Activated CD4-positive, alpha-beta T cell treated with anti-CD3 and anti-CD28 coated beads for 36 hours (primary cell): ENCODE measurements around the gene FILIP1L. TPM values are rescaled to one million over a fixed set of nuclear protein-coding genes. Genes with fewer than 3 reads are reported as not detected.

Experiments used
- ATAC-seq: fragments of 200-7000 bp; cut with Tn5 transposase; one replicate; pipeline ENCODE4 v1.10.0; 2021; ENCODE audit warnings: mild to moderate bottlenecking, moderate library complexity
- CTCF ChIA-PET: fragments of 350-600 bp; sonication (Branson Sonifier 250); formaldehyde crosslinking; loops from one replicate; lab custom pipeline; 2021; ENCODE audit warnings: antibody characterized with exemption; lab: Charles Lee
- POLR2A ChIA-PET: fragments of 350-600 bp; sonication (Branson Sonifier 250); formaldehyde crosslinking; loops from one replicate; lab custom pipeline; 2021; ENCODE audit warnings: antibody characterized with exemption, inconsistent platforms; lab: Charles Lee
- DNase-seq: peaks from one replicate; pipeline ENCODE4 v3.0.0-alpha.2; 2020
- H3K27ac Mint-ChIP-seq: one replicate; pipeline ENCODE4 v1.8.0; 2021; ENCODE audit warnings: mixed read lengths
- H3K27me3 Mint-ChIP-seq: one replicate; pipeline ENCODE4 v1.8.0; 2021; ENCODE audit warnings: mixed read lengths
- H3K36me3 Mint-ChIP-seq: one replicate; pipeline ENCODE4 v1.8.0; 2021; ENCODE audit warnings: low read depth, mixed read lengths
- H3K4me1 Mint-ChIP-seq: one replicate; pipeline ENCODE4 v1.8.0; 2021; ENCODE audit warnings: mixed read lengths
- H3K4me3 Mint-ChIP-seq: one replicate; pipeline ENCODE4 v1.8.0; 2021; ENCODE audit warnings: mild to moderate bottlenecking, moderate library complexity, mixed read lengths
- H3K9me3 Mint-ChIP-seq: one replicate; pipeline ENCODE4 v1.8.0; 2021; ENCODE audit warnings: low read depth, mixed read lengths
- intact Hi-C, 2 experiments: fragments of 100-400 bp; cut with DNase I in 1 of 2; cut with micrococcal nuclease in 1 of 2; formaldehyde crosslinking; loops; one replicate each; pipeline versions ENCODE4 v1.14.2 to v1.15.1; 2022 to 2024; cut with DNase I, micrococcal nuclease
- total RNA-seq, 2 experiments: library from RNA; stranded (reverse); gene quantifications; one replicate each; pipeline ENCODE4 v1.2.3, GENCODE V29; 2021

The FILIP1L gene
- total RNA-seq, 2 experiments from 2014 or later = 0.11 TPM; not detected in 1

GRCh38 chr3:99817437-99818240 lies 296.7 kb downstream of the FILIP1L start, which contains the start of gene CMSS1:
CMSS1 (plus strand) TSS chr3:99817862.
- peak; percentile 92 for ATAC-seq
- CTCF ChIA-PET = interaction anchor here (0.6 to 2.3 kb wide), 6 partner anchors 9 to 50 kb away, joined by 3 to 11 read pairs (median 6); no protein-coding TSS in a partner anchor
- H3K27me3 Mint-ChIP-seq = no peaks in the 10 kb centered on the region
- H3K27ac Mint-ChIP-seq = peak within 1 kb of the TSS; percentile 97
- H3K4me1 Mint-ChIP-seq = peaks cover 42% of the 10 kb centered on the region
- DNase-seq = peak; percentile 98
- POLR2A ChIA-PET = interaction anchor here (0.6 to 0.9 kb wide), 3 partner anchors 41 to 916 kb away, joined by 3 to 9 read pairs (median 3); partner anchors contain the start of gene DCBLD2
- H3K9me3 Mint-ChIP-seq = no peaks in the 10 kb centered on the region
- H3K4me3 Mint-ChIP-seq = peak within 1 kb of the TSS; percentile 85
- intact Hi-C loops = loop anchor here (1.0 to 10.0 kb wide), 12 partner anchors 45 to 1995 kb away; partner anchors contain the start of genes CLDND1 (in 2 of the 2), DCBLD2 (in 2 of the 2), LNP1 (in 2 of the 2) and TBC1D23 (in 2 of the 2)
- peaks cover 17% of the 10 kb centered on the region for H3K36me3 Mint-ChIP-seq

DNA sequence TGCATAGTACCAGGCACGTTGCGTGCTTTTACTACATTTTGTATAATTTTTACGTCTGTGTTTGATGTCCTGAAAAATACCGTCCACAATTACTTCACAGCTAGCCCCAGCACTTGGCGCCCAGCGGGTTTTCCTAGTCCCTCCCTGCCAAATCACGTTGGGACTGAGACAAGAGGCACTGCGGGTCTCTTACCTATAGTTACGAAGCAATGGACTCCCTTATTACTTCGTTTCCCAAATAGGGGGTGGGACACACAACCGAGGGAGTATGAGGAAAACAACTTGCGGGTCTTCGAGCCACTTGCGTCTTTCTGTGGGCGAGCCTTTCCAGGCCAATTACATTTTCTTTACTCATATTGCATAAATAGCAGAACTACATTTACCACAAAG lies 297.3 kb downstream of the FILIP1L start:
- peak overlapping the region; percentile 85 for H3K4me3 Mint-ChIP-seq
- H3K27me3 Mint-ChIP-seq = no peaks in the 10 kb centered on the region
- H3K4me1 Mint-ChIP-seq = peaks cover 42% of the 10 kb centered on the region
- intact Hi-C loops = loop anchor here (1.0 to 10.0 kb wide), 9 partner anchors 443 to 1995 kb away; partner anchors contain the start of genes CLDND1 (in 2 of the 2), DCBLD2 (in 2 of the 2), LNP1 (in 2 of the 2) and TBC1D23 (in 2 of the 2)
- peaks cover 17% of the 10 kb centered on the region for H3K36me3 Mint-ChIP-seq
- H3K9me3 Mint-ChIP-seq = no peaks in the 10 kb centered on the region
- DNase-seq = peak; percentile 24
- ChIA-PET CTCF (interaction anchor here (1.0 to 2.3 kb wide), 4 partner anchors 8 to 51 kb away, joined by 3 to 10 read pairs (median 6); no protein-coding TSS in a partner anchor), POLR2A (interaction anchor here (0.6 kb wide), 1 partner anchor 453 kb away, joined by 3 read pairs; no protein-coding TSS in a partner anchor)
- ATAC-seq = no peak
- peak overlapping the region; percentile 97 for H3K27ac Mint-ChIP-seq

GRCh38 chr3:99810403-99810802 lies 303.9 kb downstream of the FILIP1L start:
- Mint-ChIP-seq H3K9me3 (peaks cover 5% of the 10 kb centered on the region), H3K27ac (no peak overlapping the region), H3K4me1 (no peaks in the 10 kb centered on the region), H3K36me3 (peaks cover 5% of the 10 kb centered on the region), H3K4me3 (no peak overlapping the region), H3K27me3 (no peaks in the 10 kb centered on the region)
- intact Hi-C loops = loop anchor here in 1 of 2 experiments (10.0 kb wide), 2 partner anchors 684 to 1216 kb away; partner anchors contain the start of genes CPOX and TMEM45A
- ChIA-PET CTCF (no interaction called here), POLR2A (no interaction called here)
- no peak for DNase-seq
- no peak for ATAC-seq

DNA sequence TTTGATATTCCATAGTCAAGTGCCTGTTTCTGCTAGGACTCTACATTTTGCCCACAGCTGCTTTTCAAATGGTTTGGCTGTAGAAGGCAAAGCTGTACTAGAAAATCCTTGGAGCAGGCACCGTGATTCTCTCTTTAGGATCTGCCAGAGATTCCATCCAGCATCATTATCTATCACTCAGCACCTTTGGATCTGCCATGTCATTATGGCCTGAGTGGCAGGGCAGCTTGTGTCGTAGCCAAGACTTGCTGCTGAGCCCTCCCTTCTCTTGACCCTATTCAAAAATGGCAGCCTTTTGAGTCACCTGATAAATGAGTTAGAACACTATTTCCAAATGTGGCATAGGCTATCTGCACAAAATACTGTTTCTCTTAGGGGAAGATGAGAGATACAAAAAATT lies 304.7 kb downstream of the FILIP1L start:
- H3K9me3 Mint-ChIP-seq = peaks cover 8% of the 10 kb centered on the region
- CTCF ChIA-PET = interaction anchor here (1.1 to 2.8 kb wide), 2 partner anchors 8 to 992 kb away, joined by 3 to 10 read pairs; partner anchors contain the start of gene CMSS1
- intact Hi-C loops = loop anchor here in 1 of 2 experiments (5.0 kb wide), 2 partner anchors 787 to 992 kb away; no protein-coding TSS in a partner anchor

DNA sequence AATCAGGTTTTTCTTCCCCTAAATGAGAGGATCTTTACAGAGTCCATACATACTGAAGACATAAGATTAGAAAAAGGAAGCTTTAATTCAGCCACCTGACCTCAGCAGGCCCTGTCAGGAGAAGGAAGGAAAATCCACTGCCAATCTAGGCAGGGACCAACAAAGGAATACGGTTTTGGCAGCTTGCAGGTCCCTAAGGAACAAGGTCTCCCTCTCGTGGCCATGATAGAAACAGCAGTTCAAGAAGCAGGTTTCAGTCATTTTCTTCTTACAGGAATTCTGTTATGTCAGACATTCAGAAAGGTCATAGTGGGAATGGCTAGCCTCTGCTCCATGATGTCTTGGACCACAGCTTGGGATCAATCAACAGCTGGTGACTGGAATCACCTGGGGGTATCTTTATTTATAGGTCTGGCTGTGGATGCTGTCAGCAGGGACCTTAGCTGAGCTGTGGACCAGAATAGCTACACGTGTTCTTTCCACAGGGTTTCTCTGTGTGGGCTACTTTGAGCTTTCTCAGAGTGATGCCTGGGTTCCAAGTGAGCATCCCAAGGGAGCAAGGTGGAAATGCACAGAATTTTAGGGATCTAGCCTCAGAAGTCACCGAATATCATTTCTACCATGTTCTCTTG lies 306.0 kb downstream of the FILIP1L start:
- ATAC-seq (no peak), DNase-seq (peak; percentile 51)
- POLR2A ChIA-PET = interaction anchor here (0.5 kb wide), 1 partner anchor 382 kb away, joined by 4 read pairs; no protein-coding TSS in a partner anchor

More for the DNA sequence above, 304.7 kb downstream of the FILIP1L start:
- no peak overlapping the region for H3K4me3 Mint-ChIP-seq
- no peak for ATAC-seq
- no peak for DNase-seq
- H3K36me3 Mint-ChIP-seq = peaks cover 6% of the 10 kb centered on the region
- no peaks in the 10 kb centered on the region for H3K4me1 Mint-ChIP-seq
- H3K27ac Mint-ChIP-seq = no peak overlapping the region
- POLR2A ChIA-PET = no interaction called here
- H3K27me3 Mint-ChIP-seq = no peaks in the 10 kb centered on the region

GRCh38 chr3:99805160-99805559 lies 309.1 kb downstream of the FILIP1L start:
- CTCF ChIA-PET = no interaction called here
- DNase-seq = no peak

More for the DNA sequence above, 306.0 kb downstream of the FILIP1L start:
- Mint-ChIP-seq H3K27ac (no peak overlapping the region), H3K27me3 (no peaks in the 10 kb centered on the region), H3K36me3 (peaks cover 12% of the 10 kb centered on the region), H3K9me3 (peaks cover 12% of the 10 kb centered on the region), H3K4me3 (no peak overlapping the region), H3K4me1 (no peaks in the 10 kb centered on the region)
- CTCF ChIA-PET = interaction anchor here (0.6 to 2.8 kb wide), 13 partner anchors 9 to 501 kb away, joined by 3 to 10 read pairs (median 4); partner anchors contain the start of gene CMSS1
- intact Hi-C loops = loop anchor here in 1 of 2 experiments (5.0 kb wide), 2 partner anchors 786 to 991 kb away; no protein-coding TSS in a partner anchor

DNA sequence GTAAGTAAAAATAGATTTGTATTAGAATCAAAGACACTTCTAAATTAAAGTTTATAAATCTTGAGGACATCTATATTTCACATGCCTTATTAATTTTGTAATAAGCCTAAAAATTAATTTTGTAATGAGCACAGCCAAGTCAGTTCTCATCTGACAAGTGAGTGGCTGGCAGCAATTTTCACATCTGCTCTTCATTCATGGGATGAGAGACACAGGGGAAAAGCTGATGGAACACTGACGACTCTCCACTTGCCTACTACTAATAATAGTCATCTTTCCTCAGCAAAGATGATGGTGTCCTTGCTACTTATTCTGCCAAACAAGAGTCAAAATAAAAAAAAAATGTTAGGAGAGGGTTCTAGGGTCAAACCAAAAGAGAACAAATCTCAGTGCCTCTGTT lies 311.0 kb downstream of the FILIP1L start:
- Mint-ChIP-seq H3K4me1 (no peaks in the 10 kb centered on the region), H3K36me3 (peaks cover 13% of the 10 kb centered on the region), H3K9me3 (peaks cover 14% of the 10 kb centered on the region), H3K27me3 (no peaks in the 10 kb centered on the region), H3K4me3 (no peak overlapping the region), H3K27ac (no peak overlapping the region)
- intact Hi-C loops = no loop called here
- CTCF ChIA-PET = interaction anchor here (0.8 kb wide), 1 partner anchor 24 kb away, joined by 3 read pairs; no protein-coding TSS in a partner anchor
- DNase-seq = no peak
- POLR2A ChIA-PET = no interaction called here
- no peak for ATAC-seq

More at GRCh38 chr3:99805160-99805559, 309.1 kb downstream of the FILIP1L start:
- Mint-ChIP-seq H3K9me3 (peaks cover 14% of the 10 kb centered on the region), H3K4me3 (no peak overlapping the region), H3K27me3 (no peaks in the 10 kb centered on the region), H3K36me3 (peaks cover 13% of the 10 kb centered on the region), H3K4me1 (no peaks in the 10 kb centered on the region), H3K27ac (no peak overlapping the region)
- ATAC-seq = no peak
- POLR2A ChIA-PET = no interaction called here
- intact Hi-C loops = loop anchor here in 1 of 2 experiments (5.0 kb wide), 2 partner anchors 783 to 988 kb away; no protein-coding TSS in a partner anchor

- DNase-seq (no peak), ATAC-seq (no peak)
- Mint-ChIP-seq H3K4me1 (no peaks in the 10 kb centered on the region), H3K27ac (no peak overlapping the region), H3K36me3 (peaks cover 6% of the 10 kb centered on the region), H3K4me3 (no peak overlapping the region), H3K27me3 (no peaks in the 10 kb centered on the region), H3K9me3 (peaks cover 5% of the 10 kb centered on the region)
- ChIA-PET CTCF (interaction anchor here (1.4 kb wide), 1 partner anchor 9 kb away, joined by 4 read pairs; no protein-coding TSS in a partner anchor), POLR2A (no interaction called here)
- intact Hi-C loops = no loop called here
Observed at GRCh38 chr3:99799422-99799821, 314.9 kb downstream of the FILIP1L start.

GRCh38 chr3:99795573-99795972 lies 318.7 kb downstream of the FILIP1L start:
- ChIA-PET CTCF (interaction anchor here (0.7 kb wide), 1 partner anchor 75 kb away, joined by 3 read pairs; no protein-coding TSS in a partner anchor), POLR2A (no interaction called here)
- no peaks in the 10 kb centered on the region for H3K4me1 Mint-ChIP-seq
- no peak overlapping the region for H3K4me3 Mint-ChIP-seq
- ATAC-seq (no peak), DNase-seq (no peak)
- H3K27me3 Mint-ChIP-seq = peaks cover 4% of the 10 kb centered on the region
- H3K27ac Mint-ChIP-seq = no peak overlapping the region
- no peaks in the 10 kb centered on the region for H3K9me3 Mint-ChIP-seq
- intact Hi-C loops = no loop called here
- H3K36me3 Mint-ChIP-seq = no peaks in the 10 kb centered on the region

DNA sequence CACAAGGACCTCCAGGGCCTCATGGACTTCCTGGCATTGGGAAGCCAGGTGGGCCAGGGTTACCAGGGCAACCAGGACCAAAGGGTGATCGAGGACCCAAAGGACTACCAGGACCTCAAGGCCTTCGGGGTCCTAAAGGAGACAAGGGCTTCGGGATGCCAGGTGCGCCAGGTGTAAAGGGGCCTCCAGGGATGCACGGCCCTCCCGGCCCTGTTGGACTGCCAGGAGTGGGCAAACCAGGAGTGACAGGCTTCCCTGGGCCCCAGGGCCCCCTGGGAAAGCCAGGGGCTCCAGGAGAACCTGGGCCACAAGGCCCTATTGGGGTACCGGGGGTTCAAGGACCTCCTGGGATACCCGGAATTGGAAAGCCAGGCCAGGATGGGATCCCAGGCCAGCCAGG lies 319.8 kb downstream of the FILIP1L start:
- CTCF ChIA-PET = no interaction called here
- Mint-ChIP-seq H3K27ac (no peak overlapping the region), H3K4me1 (no peaks in the 10 kb centered on the region), H3K9me3 (no peaks in the 10 kb centered on the region), H3K4me3 (no peak overlapping the region), H3K27me3 (peaks cover 4% of the 10 kb centered on the region), H3K36me3 (no peaks in the 10 kb centered on the region)
- DNase-seq (no peak), ATAC-seq (no peak)
- POLR2A ChIA-PET = no interaction called here
- intact Hi-C loops = no loop called here
